B cell (primary cell): ENCODE measurements around the gene CNOT8. TPM values are rescaled to one million over a fixed set of nuclear protein-coding genes. Genes with fewer than 3 reads are reported as not detected.

ENCODE experiments used
- ATAC-seq: fragments of 200-7000 bp; cut with Tn5 transposase; one replicate; pipeline ENCODE4 v1.10.0; 2021; ENCODE audit warnings: low read depth, mild to moderate bottlenecking, moderate number of reproducible peaks, moderate library complexity
- CTCF ChIA-PET: fragments of 350-600 bp; sonication (Branson Sonifier 250); formaldehyde crosslinking; loops from one replicate; lab custom pipeline; 2021; ENCODE audit warnings: antibody characterized with exemption, inconsistent platforms; lab: Charles Lee
- POLR2A ChIA-PET: fragments of 350-600 bp; sonication (Branson Sonifier 250); formaldehyde crosslinking; loops from one replicate; lab custom pipeline; 2021; ENCODE audit warnings: antibody characterized with exemption; lab: Charles Lee
- DNase-seq: peaks from one replicate; pipeline ENCODE4 v3.0.0; 2013
- H2AFZ ChIP-seq: 2 replicates; pipeline ENCODE4 v1.6.1; 2012; ENCODE audit warnings: mild to moderate bottlenecking, low read depth, low read length; ENCODE audit not compliant: insufficient read depth, poor library complexity, severe bottlenecking
- H3K27ac ChIP-seq, 2 donors: 1 replicate in 1 of 2; 2 replicates in 1 of 2; pipeline ENCODE4 v1.5.1; 2012 to 2013; ENCODE audit warnings: low read length in 2 of 2, mild to moderate bottlenecking in 2 of 2, moderate library complexity in 1 of 2
- H3K27me3 ChIP-seq, 4 experiments: fragments of 200-600 bp in 1 of 4; sonication (generic) in 1 of 4; replicated peaks in 1 of 4; 1 replicate in 2 of 4; 2 replicates in 2 of 4; pipeline versions ENCODE4 v1.6.1 to v1.7.0; 2013 to 2016; ENCODE audit warnings: low read length in 3 of 4, mild to moderate bottlenecking in 2 of 4, mixed read lengths in 1 of 4, moderate library complexity in 1 of 4; ENCODE audit not compliant: insufficient read depth in 4 of 4, control insufficient read depth in 3 of 4; ENCODE audit errors: control extremely low read depth in 1 of 4
- H3K36me3 ChIP-seq, 2 experiments: replicated peaks in 1 of 2; 1 replicate in 1 of 2; 2 replicates in 1 of 2; pipeline versions ENCODE4 v1.6.1 to v1.7.1; 2013; ENCODE audit warnings: low read length in 1 of 2; ENCODE audit not compliant: insufficient read depth in 2 of 2, control insufficient read depth in 1 of 2; ENCODE audit errors: control extremely low read depth in 1 of 2, extremely low read depth in 1 of 2
- H3K4me1 ChIP-seq, 2 donors: fragments of 200-600 bp in 1 of 2; sonication (generic) in 1 of 2; 1 replicate in 1 of 2; 2 replicates in 1 of 2; pipeline versions ENCODE4 v1.5.1 to v1.6.1; 2013 to 2017; ENCODE audit warnings: low read length in 2 of 2; ENCODE audit not compliant: control insufficient read depth in 2 of 2, insufficient read depth in 2 of 2
- H3K4me2 ChIP-seq: replicated peaks from 2 replicates; pipeline ENCODE3; 2012; ENCODE audit warnings: mild to moderate bottlenecking, low read depth, low read length; ENCODE audit not compliant: poor library complexity, severe bottlenecking
- H3K4me3 ChIP-seq, 5 experiments: fragments of 200-600 bp in 1 of 5; sonication (generic) in 1 of 5; 1 replicate in 3 of 5; 2 replicates in 2 of 5; pipeline versions ENCODE4 v1.5.1 to v1.7.0; 2011 to 2016; ENCODE audit warnings: low read length in 4 of 5, mild to moderate bottlenecking in 4 of 5, low read depth in 2 of 5, control low read depth in 1 of 5, moderate library complexity in 1 of 5; ENCODE audit not compliant: insufficient read depth in 1 of 5; ENCODE audit errors: control extremely low read depth in 1 of 5, extremely low read depth in 1 of 5
- H3K79me2 ChIP-seq: fragments of 200-600 bp; sonication (generic); one replicate; pipeline ENCODE4 v1.6.0; 2016; ENCODE audit warnings: low read length; ENCODE audit not compliant: control insufficient read depth, insufficient read depth
- H3K9ac ChIP-seq: fragments of 200-600 bp; sonication (generic); 2 replicates; pipeline ENCODE4 v1.6.1; 2017; ENCODE audit warnings: mild to moderate bottlenecking, low read length, moderate library complexity
- H3K9me3 ChIP-seq, 3 donors: one replicate each; pipeline versions ENCODE4 v1.6.1 to v1.7.1; 2013; ENCODE audit warnings: low read length in 2 of 3; ENCODE audit not compliant: control insufficient read depth in 2 of 3, insufficient read depth in 1 of 3; ENCODE audit errors: control extremely low read depth in 1 of 3
- H4K20me1 ChIP-seq: 2 replicates; pipeline ENCODE4 v1.6.0; 2012; ENCODE audit warnings: mild to moderate bottlenecking, low read length; ENCODE audit not compliant: insufficient read depth, control insufficient read depth, poor library complexity, severe bottlenecking
- H3K27ac Mint-ChIP-seq: one replicate; pipeline ENCODE4 v1.8.0; 2021; ENCODE audit warnings: mixed read lengths
- H3K27me3 Mint-ChIP-seq: one replicate; pipeline ENCODE4 v1.8.0; 2021; ENCODE audit warnings: mixed read lengths
- H3K4me1 Mint-ChIP-seq: one replicate; pipeline ENCODE4 v1.8.0; 2021; ENCODE audit warnings: mixed read lengths
- H3K4me3 Mint-ChIP-seq: one replicate; pipeline ENCODE4 v1.8.0; 2021; ENCODE audit warnings: mixed read lengths
- H3K9me3 Mint-ChIP-seq: one replicate; pipeline ENCODE4 v1.8.0; 2022; ENCODE audit warnings: mixed read lengths; ENCODE audit not compliant: insufficient read depth
- CTCF ChIP-seq: fragments of 200-600 bp; IDR thresholded peaks from one replicate; pipeline ENCODE4 v1.8.0; 2022; ENCODE audit warnings: antibody characterized with exemption, mild to moderate bottlenecking
- EZH2 ChIP-seq: IDR thresholded peaks from 2 replicates; pipeline ENCODE4 v1.6.1; 2012; ENCODE audit warnings: borderline replicate concordance, low read depth, mild to moderate bottlenecking, moderate library complexity, low read length; ENCODE audit not compliant: insufficient read depth, poor library complexity, severe bottlenecking
- WGBS: methylation state at CpG from one replicate; pipeline ENCODE4 v1.1.5; 2013; ENCODE audit warnings: missing lambda C conversion rate; ENCODE audit not compliant: insufficient coverage; 5-methylcytosine and 5-hydroxymethylcytosine counted together
- intact Hi-C: fragments of 100-400 bp; cut with micrococcal nuclease; formaldehyde crosslinking; loops from one replicate; pipeline ENCODE4 v1.10.0; 2022
- polyA plus RNA-seq: library from polyadenylated mRNA; depleted of rRNA; stranded (reverse); fragments of >200 nt; gene quantifications from 2 replicates; pipeline ENCODE4 v1.2.3, GENCODE V29; 2012
- total RNA-seq, 2 donors: library from RNA; stranded (reverse); fragments of 120-200 nt in 1 of 2; gene quantifications; 1 replicate in 1 of 2; 2 replicates in 1 of 2; pipeline versions ENCODE4 v1.2.3 to v1.2.4, GENCODE V29; 2013 to 2022

The CNOT8 gene
- total and polyA plus RNA-seq, 2 donors (not counting 1 experiment from before 2014, with no cell fraction given): 58.5 to 78.6 TPM

- Histone ChIP-seq H3K27ac (no peak overlapping the region), H3K4me1 (no peaks in the 10 kb centered on the region), H3K9me3 (no peaks in the 10 kb centered on the region), H3K79me2 (no peaks in the 10 kb centered on the region), H3K9ac (no peak overlapping the region), H3K4me3 (no peak overlapping the region), H3K4me2 (no peak overlapping the region), H3K36me3 (peaks cover 20 to 72% of the 10 kb centered on the region in 2 experiments), H2AFZ (no peak overlapping the region), H3K27me3 (no peaks in the 10 kb centered on the region), H4K20me1 (no peaks in the 10 kb centered on the region)
- intact Hi-C loops: no loop called here
- no peak overlapping the region for H3K4me3 Mint-ChIP-seq
- CTCF ChIA-PET: no interaction called here
- no peak for ATAC-seq
- DNase-seq: no peak
- no peak overlapping the region for H3K27ac Mint-ChIP-seq
- TF ChIP-seq EZH2 (no peak), CTCF (no peak)
- no peaks in the 10 kb centered on the region for H3K4me1 Mint-ChIP-seq
- H3K27me3 Mint-ChIP-seq: no peaks in the 10 kb centered on the region
- POLR2A ChIA-PET: no interaction called here
- WGBS: no CpG with 5 or more reads among the region's 5 CpGs
- H3K9me3 Mint-ChIP-seq: no peaks in the 10 kb centered on the region
Observed at GRCh38 chr5:154893381-154893780, 35.0 kb downstream of the CNOT8 start.

GRCh38 chr5:154895606-154896561, 37.5 kb downstream of the CNOT8 start:
- no peak overlapping the region for H3K27ac ChIP-seq
- H3K4me3 ChIP-seq: no peak overlapping the region
- TF ChIP-seq EZH2: no peak
- no peak for TF ChIP-seq CTCF
- peaks cover 23 to 73% of the 10 kb centered on the region in 2 experiments for H3K36me3 ChIP-seq
- H3K27me3 Mint-ChIP-seq: no peaks in the 10 kb centered on the region
- H3K79me2 ChIP-seq: no peaks in the 10 kb centered on the region
- H3K9ac ChIP-seq: no peak overlapping the region
- ChIA-PET CTCF (no interaction called here), POLR2A (no interaction called here)
- 100% methylated on average over 4 of the region's 14 CpGs for WGBS
- H3K9me3 Mint-ChIP-seq: no peaks in the 10 kb centered on the region
- H3K27ac Mint-ChIP-seq: no peak overlapping the region
- no peak overlapping the region for H3K4me3 Mint-ChIP-seq
- no peaks in the 10 kb centered on the region for H4K20me1 ChIP-seq
- H3K27me3 ChIP-seq: no peaks in the 10 kb centered on the region
- H3K4me2 ChIP-seq: no peak overlapping the region
- intact Hi-C loops: no loop called here
- H3K4me1 Mint-ChIP-seq: no peaks in the 10 kb centered on the region
- DNase-seq (no peak), ATAC-seq (no peak)
- no peaks in the 10 kb centered on the region for H3K9me3 ChIP-seq
- H3K4me1 ChIP-seq: no peaks in the 10 kb centered on the region
- no peak overlapping the region for H2AFZ ChIP-seq
